ENCODE measurements around the gene RAB44. TPM values are rescaled to one million over a fixed set of nuclear protein-coding genes. Genes with fewer than 3 reads are reported as not detected.

Gene RAB44, protein sequence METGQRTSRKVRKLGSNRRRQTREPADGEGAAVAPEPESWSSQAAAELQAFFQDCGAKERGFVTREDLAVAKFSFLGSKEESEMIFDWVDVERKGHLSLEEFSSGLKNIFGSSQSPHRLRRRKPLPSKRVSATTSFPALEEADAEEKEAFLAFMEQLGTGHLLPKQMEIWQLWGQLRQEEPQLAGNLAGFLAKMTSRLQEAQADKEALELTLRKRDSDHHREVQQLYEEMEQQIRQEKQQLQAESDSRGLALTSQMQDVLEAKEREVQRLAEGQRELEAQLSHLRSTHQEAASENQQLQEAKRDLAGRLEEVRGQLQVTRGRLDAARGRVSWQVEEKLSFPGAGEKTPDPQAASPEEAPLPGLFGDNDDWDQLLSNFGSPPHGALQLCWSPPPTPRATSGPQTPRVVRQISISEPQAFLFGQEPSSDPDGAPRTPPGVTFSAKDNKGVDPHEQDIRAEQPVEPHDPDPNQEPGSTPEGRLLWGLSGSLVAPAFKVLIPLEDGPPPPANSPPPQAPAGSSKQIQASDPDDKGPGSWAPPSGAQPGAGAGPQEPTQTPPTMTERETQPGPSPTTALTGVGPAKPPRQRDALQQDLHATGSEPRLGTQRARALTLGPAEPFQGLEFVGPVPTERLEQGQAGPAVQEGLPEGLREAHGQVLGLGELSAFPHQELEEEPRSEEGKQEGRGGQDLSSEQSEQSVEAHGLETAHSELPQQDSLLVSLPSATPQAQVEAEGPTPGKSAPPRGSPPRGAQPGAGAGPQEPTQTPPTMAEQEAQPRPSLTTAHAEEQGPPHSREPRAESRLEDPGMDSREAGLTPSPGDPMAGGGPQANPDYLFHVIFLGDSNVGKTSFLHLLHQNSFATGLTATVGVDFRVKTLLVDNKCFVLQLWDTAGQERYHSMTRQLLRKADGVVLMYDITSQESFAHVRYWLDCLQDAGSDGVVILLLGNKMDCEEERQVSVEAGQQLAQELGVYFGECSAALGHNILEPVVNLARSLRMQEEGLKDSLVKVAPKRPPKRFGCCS
- under 1 TPM; 0.08 to 0.30 TPM for total RNA-seq

DNA sequence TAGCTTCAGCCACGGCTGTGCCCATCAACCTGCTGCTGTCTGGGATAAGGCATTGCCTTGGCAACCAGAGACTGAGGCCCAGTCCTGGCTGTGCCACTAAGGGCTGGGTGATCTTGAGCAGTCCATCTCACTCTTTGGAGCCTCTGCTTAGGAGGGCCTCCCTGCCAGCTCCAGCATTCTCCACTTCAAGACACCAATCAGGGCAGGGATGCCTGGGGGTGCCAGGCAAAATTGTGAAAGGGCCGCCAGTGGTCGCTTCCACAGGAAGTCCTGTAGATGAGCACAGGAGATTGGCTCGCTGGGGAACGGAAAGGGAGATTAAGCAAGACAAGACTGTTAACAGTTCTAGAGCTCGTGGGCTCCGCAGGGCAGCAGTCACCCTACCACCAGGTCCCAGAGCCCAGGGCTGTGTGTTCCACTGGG lies at the start of gene RAB44:
TSS of gene RAB44 (plus strand) at position 346 of the 423 bp plus-strand sequence. CDS start 6,410 bp downstream, outside the sequence.
- Histone ChIP-seq H3K9ac (ENCODE audit: low read depth in 2 of 2, low read length in 2 of 2) (no peak within 1 kb of the TSS), H3K9me3 (no peaks in the 10 kb centered on the region), H3K27me3 (no peaks in the 10 kb centered on the region), H3K4me1 (no peaks in the 10 kb centered on the region), H3K27ac (no peak within 1 kb of the TSS), H3K4me3 (no peak within 1 kb of the TSS), H3K36me3 (no peaks in the 10 kb centered on the region)
- DNase-seq: no peak
- TF ChIP-seq, protein P1, sequence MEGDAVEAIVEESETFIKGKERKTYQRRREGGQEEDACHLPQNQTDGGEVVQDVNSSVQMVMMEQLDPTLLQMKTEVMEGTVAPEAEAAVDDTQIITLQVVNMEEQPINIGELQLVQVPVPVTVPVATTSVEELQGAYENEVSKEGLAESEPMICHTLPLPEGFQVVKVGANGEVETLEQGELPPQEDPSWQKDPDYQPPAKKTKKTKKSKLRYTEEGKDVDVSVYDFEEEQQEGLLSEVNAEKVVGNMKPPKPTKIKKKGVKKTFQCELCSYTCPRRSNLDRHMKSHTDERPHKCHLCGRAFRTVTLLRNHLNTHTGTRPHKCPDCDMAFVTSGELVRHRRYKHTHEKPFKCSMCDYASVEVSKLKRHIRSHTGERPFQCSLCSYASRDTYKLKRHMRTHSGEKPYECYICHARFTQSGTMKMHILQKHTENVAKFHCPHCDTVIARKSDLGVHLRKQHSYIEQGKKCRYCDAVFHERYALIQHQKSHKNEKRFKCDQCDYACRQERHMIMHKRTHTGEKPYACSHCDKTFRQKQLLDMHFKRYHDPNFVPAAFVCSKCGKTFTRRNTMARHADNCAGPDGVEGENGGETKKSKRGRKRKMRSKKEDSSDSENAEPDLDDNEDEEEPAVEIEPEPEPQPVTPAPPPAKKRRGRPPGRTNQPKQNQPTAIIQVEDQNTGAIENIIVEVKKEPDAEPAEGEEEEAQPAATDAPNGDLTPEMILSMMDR (IDR thresholded peaks at IDR 0.05): no peak
- intact Hi-C loops (cut with DNase I): loop anchor here (10.0 kb wide), 1 partner anchor 283 kb away; no protein-coding TSS in a partner anchor

DNA sequence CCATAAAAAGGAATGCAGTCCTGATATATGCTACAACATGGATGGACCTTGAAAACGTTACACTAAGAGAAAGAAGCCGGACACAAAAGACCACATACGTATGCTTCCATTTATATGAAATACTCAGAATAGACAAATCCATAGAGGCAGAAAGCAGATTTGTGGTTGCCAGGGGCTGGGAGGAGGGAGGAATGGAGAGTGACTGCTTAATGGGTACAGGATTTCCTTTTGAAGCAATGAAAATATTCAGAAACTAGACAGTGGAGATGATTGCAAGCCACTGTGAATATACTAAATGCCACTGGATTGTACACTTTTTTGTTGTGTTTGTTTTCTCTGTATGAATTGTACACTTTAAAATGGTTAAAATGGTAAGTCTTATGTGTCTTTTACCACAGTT lies 48.5 kb upstream of the RAB44 start:
- Histone ChIP-seq H3K36me3 (no peaks in the 10 kb centered on the region), H3K4me1 (peaks cover 3% of the 10 kb centered on the region), H3K4me3 (no peak overlapping the region), H3K9ac (ENCODE audit: low read depth in 2 of 2, low read length in 2 of 2) (no peak overlapping the region), H3K9me3 (no peaks in the 10 kb centered on the region), H3K27ac (no peak overlapping the region), H3K27me3 (no peaks in the 10 kb centered on the region)
- DNase-seq: no peak
- TF ChIP-seq, protein P1 (IDR thresholded peaks at IDR 0.05): no peak
- intact Hi-C loops (cut with DNase I): no loop called here

DNA sequence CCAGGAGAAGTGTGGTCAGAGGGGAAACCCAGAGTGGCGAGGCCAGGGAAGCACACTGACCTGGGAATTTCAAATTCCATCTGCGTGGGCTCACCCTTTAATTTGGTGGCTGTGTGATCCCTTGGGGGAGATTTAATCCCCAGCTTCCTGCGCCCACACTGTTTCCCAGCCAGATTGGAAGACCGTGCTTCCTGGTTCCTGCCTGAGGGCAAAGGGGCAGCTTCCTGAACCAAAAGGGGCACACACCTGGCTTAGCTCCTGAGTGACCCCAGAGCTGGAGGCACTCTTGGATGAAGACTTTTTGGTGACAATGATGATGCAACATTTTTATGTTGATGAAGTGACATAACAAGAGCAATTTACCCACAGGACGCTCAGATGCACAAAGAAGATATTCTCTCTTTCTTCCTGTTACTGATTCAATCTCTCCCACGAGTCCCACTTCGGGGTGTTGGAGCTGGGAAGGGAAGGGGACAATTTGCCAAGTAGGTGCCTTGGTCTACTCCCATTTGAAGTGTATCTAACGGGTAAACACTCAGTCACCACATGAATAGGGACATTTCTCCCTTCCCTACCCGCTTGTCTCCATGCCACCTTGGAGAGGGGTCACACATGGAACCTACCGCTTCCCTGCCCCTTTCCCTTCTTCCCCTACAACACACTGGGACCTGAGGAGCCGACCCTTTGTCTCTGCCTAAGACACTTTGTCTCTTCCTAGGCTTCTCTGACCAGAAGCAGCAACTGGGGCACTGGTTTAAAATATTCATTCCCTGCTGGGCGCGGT lies 47.7 kb upstream of the RAB44 start:
- Histone ChIP-seq H3K27me3 (no peaks in the 10 kb centered on the region), H3K9ac (ENCODE audit: low read depth in 2 of 2, low read length in 2 of 2) (no peak overlapping the region), H3K36me3 (no peaks in the 10 kb centered on the region), H3K9me3 (no peaks in the 10 kb centered on the region), H3K4me3 (no peak overlapping the region), H3K27ac (no peak overlapping the region), H3K4me1 (peaks cover 3% of the 10 kb centered on the region)
- no peak for DNase-seq
- intact Hi-C loops (cut with DNase I): no loop called here
- TF ChIP-seq, protein P1 (IDR thresholded peaks at IDR 0.05): no peak

- peaks cover 3% of the 10 kb centered on the region for H3K4me1 ChIP-seq
- no peak overlapping the region for H3K4me3 ChIP-seq
- no peaks in the 10 kb centered on the region for H3K36me3 ChIP-seq
- H3K9ac ChIP-seq (ENCODE audit: low read depth in 2 of 2, low read length in 2 of 2): peak overlapping the region in 1 of 2 donors; percentile 35
- H3K27me3 ChIP-seq: no peaks in the 10 kb centered on the region
- intact Hi-C loops (cut with DNase I): no loop called here
- no peaks in the 10 kb centered on the region for H3K9me3 ChIP-seq
- DNase-seq: peak; percentile 63
- TF ChIP-seq, protein P1 (IDR thresholded peaks at IDR 0.05): no peak
- H3K27ac ChIP-seq: peak overlapping the region; percentile 28
Measured at GRCh38 chr6:36650848-36651478, 46.7 kb upstream of the RAB44 start.

All from colonic mucosa (tissue), 4 donors.